Astrocyte (in vitro differentiated cells and primary cell): ENCODE data around the gene FCHO1.

Experiments
- CTCF ChIP-seq: IDR thresholded peaks from 2 replicates; pipeline ENCODE4 v1.5.1; 2011; ENCODE audit warnings: low read depth, mild to moderate bottlenecking, inconsistent platforms, low read length, moderate library complexity; ENCODE audit not compliant: insufficient read depth
- EZH2 ChIP-seq: IDR thresholded peaks from 2 replicates; pipeline ENCODE4 v1.6.1; 2012; ENCODE audit warnings: mild to moderate bottlenecking, low read length, inconsistent platforms; ENCODE audit not compliant: insufficient read depth

DNA sequence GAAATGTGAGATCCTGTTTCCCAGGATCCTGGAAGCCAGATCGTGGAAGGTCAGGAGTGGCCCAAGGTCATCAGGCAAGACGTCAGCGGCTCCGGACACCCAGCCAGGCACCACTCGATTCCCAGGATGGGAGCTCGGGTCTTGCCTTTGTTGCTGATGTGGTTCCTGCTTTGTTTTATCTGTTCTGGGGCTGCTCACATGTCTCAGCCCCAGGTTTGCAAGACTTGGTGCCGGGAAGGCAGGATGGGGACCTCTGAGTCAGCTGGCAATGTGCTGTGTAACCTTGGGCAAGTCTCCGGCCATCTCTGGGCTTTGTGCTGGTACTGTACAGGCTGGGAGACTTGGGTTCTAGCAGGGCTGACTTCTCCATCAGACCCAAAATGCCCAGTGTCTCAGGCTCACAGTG is 1.4 kb upstream of the FCHO1 start:
- TF ChIP-seq CTCF (no peak), EZH2 (no peak)
